Measurements from ENCODE around the gene C11orf68. TPM values are rescaled to one million over a fixed set of nuclear protein-coding genes. Genes with fewer than 3 reads are reported as not detected.
A peak's percentile ranks its signal among the peaks of the same experiment; 100 is the strongest.

The C11orf68 gene
- total RNA-seq, 3 donors from 2014 or later (not counting 1 experiment from before 2014, with no cell fraction given), result 19.9 to 28.3 (median 20.7) TPM

DNA sequence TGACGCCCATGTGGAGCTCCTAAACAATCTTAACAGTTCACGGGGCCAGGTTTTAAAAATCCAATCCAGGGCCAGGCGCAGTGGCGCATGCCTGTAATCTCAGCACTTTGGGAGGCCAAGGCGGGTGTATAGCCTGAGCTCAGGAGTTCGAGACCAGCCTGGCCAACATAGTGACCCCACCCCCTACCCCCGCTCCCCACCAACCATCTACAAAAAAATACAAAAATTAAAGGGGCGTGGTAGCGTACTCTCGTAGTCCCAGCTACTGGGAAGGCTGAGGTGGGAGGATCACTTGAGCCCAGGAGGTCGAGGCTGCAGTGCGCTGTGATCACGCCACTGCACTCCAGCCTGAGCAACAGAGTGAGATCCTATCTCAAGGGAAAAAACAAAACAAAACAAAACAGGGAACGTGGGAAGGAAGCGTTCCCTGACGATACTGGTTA, 42.0 kb upstream of the C11orf68 start:
- DNase-seq (no peak), ATAC-seq (peak in 1 of 3 donors; percentile 1)
- peaks cover 22% of the 10 kb centered on the region for H3K36me3 ChIP-seq (ENCODE audit: control insufficient read depth, insufficient read depth, low read length)
- peaks cover 43% of the 10 kb centered on the region for H3K4me1 ChIP-seq (ENCODE audit: control insufficient read depth, insufficient read depth, low read length)
- no peaks in the 10 kb centered on the region for H3K9me3 Mint-ChIP-seq
- H3K36me3 Mint-ChIP-seq, result no peaks in the 10 kb centered on the region
- H3K4me3 Mint-ChIP-seq, result peak overlapping the region; percentile 99
- H3K27me3 Mint-ChIP-seq (ENCODE audit: low read depth in 2 of 2), result no peaks in the 10 kb centered on the region
- intact Hi-C loops (cut with micrococcal nuclease), result loop anchor here (1.0 to 5.0 kb wide), 5 partner anchors 28 to 101 kb away; partner anchors contain the start of genes BANF1, C11orf68, CCDC85B and DRAP1
- peak overlapping the region; percentile 96 to 98 for H3K27ac Mint-ChIP-seq
- H3K27ac ChIP-seq (ENCODE audit: low read length), result peak overlapping the region; percentile 93
- peaks cover 24 to 37% of the 10 kb centered on the region in 2 donors for H3K4me1 Mint-ChIP-seq
- H3K9me3 ChIP-seq (ENCODE audit: control insufficient read depth, insufficient read depth, low read length), result no peaks in the 10 kb centered on the region
- TF ChIP-seq, protein P1, sequence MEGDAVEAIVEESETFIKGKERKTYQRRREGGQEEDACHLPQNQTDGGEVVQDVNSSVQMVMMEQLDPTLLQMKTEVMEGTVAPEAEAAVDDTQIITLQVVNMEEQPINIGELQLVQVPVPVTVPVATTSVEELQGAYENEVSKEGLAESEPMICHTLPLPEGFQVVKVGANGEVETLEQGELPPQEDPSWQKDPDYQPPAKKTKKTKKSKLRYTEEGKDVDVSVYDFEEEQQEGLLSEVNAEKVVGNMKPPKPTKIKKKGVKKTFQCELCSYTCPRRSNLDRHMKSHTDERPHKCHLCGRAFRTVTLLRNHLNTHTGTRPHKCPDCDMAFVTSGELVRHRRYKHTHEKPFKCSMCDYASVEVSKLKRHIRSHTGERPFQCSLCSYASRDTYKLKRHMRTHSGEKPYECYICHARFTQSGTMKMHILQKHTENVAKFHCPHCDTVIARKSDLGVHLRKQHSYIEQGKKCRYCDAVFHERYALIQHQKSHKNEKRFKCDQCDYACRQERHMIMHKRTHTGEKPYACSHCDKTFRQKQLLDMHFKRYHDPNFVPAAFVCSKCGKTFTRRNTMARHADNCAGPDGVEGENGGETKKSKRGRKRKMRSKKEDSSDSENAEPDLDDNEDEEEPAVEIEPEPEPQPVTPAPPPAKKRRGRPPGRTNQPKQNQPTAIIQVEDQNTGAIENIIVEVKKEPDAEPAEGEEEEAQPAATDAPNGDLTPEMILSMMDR (IDR thresholded peaks at IDR 0.05), result no peak
- 48% methylated on average over 14 of the region's 16 CpGs for WGBS (ENCODE audit: insufficient coverage)
- peak overlapping the region; percentile 75 for H3K4me3 ChIP-seq (ENCODE audit: low read length)
- no peaks in the 10 kb centered on the region for H3K27me3 ChIP-seq (ENCODE audit: control insufficient read depth, insufficient read depth, low read length)

DNA sequence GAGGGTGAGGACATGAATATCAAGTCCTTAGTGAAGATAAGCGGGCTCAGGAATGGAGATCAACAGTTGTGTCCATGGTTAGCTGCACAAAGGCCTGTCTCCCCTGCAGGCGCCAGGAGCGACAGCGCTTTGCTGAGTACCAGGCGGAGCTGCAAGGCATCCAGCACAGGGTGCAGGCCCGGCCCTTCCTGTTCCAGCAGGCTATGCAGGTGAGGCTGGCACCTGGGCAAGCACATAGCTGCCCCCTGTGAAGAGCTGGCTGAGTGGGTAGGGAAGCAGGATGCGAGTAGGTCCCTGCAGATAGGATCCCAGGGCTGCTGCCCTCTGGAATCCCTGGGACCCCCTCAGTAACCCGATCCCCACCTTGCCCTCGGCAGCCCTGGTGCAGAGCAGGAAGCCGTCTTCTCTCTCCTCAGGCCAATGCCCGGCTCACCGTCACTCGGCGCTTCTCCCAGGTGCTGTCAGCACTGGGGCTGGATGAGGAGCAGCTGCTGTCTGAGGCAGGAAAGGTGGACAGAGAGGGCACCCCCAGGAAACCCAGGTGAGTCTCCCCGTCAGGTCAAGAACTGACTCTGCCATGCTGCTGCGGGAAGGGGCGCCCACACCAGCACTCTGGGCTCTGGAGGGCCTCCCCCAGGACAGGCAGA, 40.0 kb upstream of the C11orf68 start:
- ATAC-seq (no peak), DNase-seq (no peak)
- no peaks in the 10 kb centered on the region for H3K9me3 ChIP-seq (ENCODE audit: control insufficient read depth, insufficient read depth, low read length)
- no peak overlapping the region for H3K27ac ChIP-seq (ENCODE audit: low read length)
- H3K27me3 ChIP-seq (ENCODE audit: control insufficient read depth, insufficient read depth, low read length), result no peaks in the 10 kb centered on the region
- intact Hi-C loops (cut with micrococcal nuclease), result no loop called here
- no peaks in the 10 kb centered on the region for H3K36me3 Mint-ChIP-seq
- H3K4me3 Mint-ChIP-seq, result peak overlapping the region; percentile 4
- H3K27me3 Mint-ChIP-seq (ENCODE audit: low read depth in 2 of 2), result no peaks in the 10 kb centered on the region
- WGBS (ENCODE audit: insufficient coverage), result 93% methylated on average over 17 of the region's 17 CpGs
- H3K4me1 ChIP-seq (ENCODE audit: control insufficient read depth, insufficient read depth, low read length), result peaks cover 42% of the 10 kb centered on the region
- no peak overlapping the region for H3K4me3 ChIP-seq (ENCODE audit: low read length)
- TF ChIP-seq, protein P1 (IDR thresholded peaks at IDR 0.05), result no peak
- H3K4me1 Mint-ChIP-seq, result peaks cover 24 to 28% of the 10 kb centered on the region in 2 donors
- no peak overlapping the region for H3K27ac Mint-ChIP-seq
- H3K9me3 Mint-ChIP-seq, result no peaks in the 10 kb centered on the region
- H3K36me3 ChIP-seq (ENCODE audit: control insufficient read depth, insufficient read depth, low read length), result peaks cover 3% of the 10 kb centered on the region

DNA sequence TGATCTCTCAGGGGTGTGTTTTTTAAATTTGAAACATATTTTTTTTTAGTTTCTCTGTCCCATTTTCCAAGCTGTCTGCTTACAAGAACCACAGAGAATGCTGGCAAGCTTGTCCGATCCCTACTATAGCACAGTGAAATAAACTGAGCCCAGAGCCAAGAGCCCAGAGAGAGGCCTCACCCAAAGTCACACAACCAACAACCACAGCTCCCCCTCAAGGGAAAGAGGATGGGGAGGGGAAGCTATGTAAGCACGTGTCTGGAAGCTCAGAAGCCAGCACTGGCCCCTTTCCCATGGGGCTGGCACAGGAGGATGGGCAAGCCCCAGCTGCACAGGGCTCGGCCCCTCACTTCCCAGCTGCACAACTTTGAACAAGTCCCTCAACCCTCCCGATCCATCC, 39.4 kb upstream of the C11orf68 start:
- peaks cover 21 to 23% of the 10 kb centered on the region in 2 donors for H3K4me1 Mint-ChIP-seq

More for the DNA sequence above, 39.4 kb upstream of the C11orf68 start:
- H3K4me3 Mint-ChIP-seq, result no peak overlapping the region
- no peaks in the 10 kb centered on the region for H3K9me3 Mint-ChIP-seq
- H3K27ac Mint-ChIP-seq, result no peak overlapping the region
- H3K36me3 Mint-ChIP-seq, result no peaks in the 10 kb centered on the region
- no peak overlapping the region for H3K4me3 ChIP-seq (ENCODE audit: low read length)
- TF ChIP-seq, protein P1 (IDR thresholded peaks at IDR 0.05), result no peak
- no peak for DNase-seq
- no peaks in the 10 kb centered on the region for H3K9me3 ChIP-seq (ENCODE audit: control insufficient read depth, insufficient read depth, low read length)
- no peaks in the 10 kb centered on the region for H3K27me3 ChIP-seq (ENCODE audit: control insufficient read depth, insufficient read depth, low read length)
- no peaks in the 10 kb centered on the region for H3K27me3 Mint-ChIP-seq (ENCODE audit: low read depth in 2 of 2)
- 75% methylated on average over 4 of the region's 4 CpGs for WGBS (ENCODE audit: insufficient coverage)
- no peak overlapping the region for H3K27ac ChIP-seq (ENCODE audit: low read length)
- H3K36me3 ChIP-seq (ENCODE audit: control insufficient read depth, insufficient read depth, low read length), result no peaks in the 10 kb centered on the region
- intact Hi-C loops (cut with micrococcal nuclease), result no loop called here
- H3K4me1 ChIP-seq (ENCODE audit: control insufficient read depth, insufficient read depth, low read length), result peaks cover 36% of the 10 kb centered on the region
- ATAC-seq, result no peak
